Glutamatergic neuron (in vitro differentiated cells): ENCODE results near the gene OVAAL. TPM values are rescaled to one million over a fixed set of nuclear protein-coding genes. Genes with fewer than 3 reads are reported as not detected.
"Not testable (repeated sequence)": the region's sequence is repeated elsewhere in the genome, so short reads cannot be mapped to it uniquely, and the experiment has no call there.

ENCODE experiments used
- DNase-seq: peaks from one replicate; pipeline ENCODE4 v3.0.0; 2022
- H3K27ac Mint-ChIP-seq: one replicate; pipeline ENCODE4 v1.8.0; 2020; ENCODE audit warnings: mild to moderate bottlenecking, mixed read lengths, inconsistent platforms; ENCODE audit not compliant: unreplicated experiment
- H3K27me3 Mint-ChIP-seq: one replicate; pipeline ENCODE4 v1.8.0; 2020; ENCODE audit warnings: mild to moderate bottlenecking, moderate library complexity, mixed read lengths, inconsistent platforms; ENCODE audit not compliant: unreplicated experiment
- H3K36me3 Mint-ChIP-seq: one replicate; pipeline ENCODE4 v1.8.0; 2020; ENCODE audit warnings: mild to moderate bottlenecking, mixed read lengths, inconsistent platforms; ENCODE audit not compliant: unreplicated experiment
- H3K4me1 Mint-ChIP-seq: one replicate; pipeline ENCODE4 v1.8.0; 2020; ENCODE audit warnings: mild to moderate bottlenecking, low read depth, mixed read lengths, inconsistent platforms; ENCODE audit not compliant: unreplicated experiment
- H3K4me3 Mint-ChIP-seq: one replicate; pipeline ENCODE4 v1.8.0; 2020; ENCODE audit warnings: mild to moderate bottlenecking, mixed read lengths, inconsistent platforms; ENCODE audit not compliant: unreplicated experiment
- H3K9me3 Mint-ChIP-seq: one replicate; pipeline ENCODE4 v1.8.0; 2020; ENCODE audit warnings: mild to moderate bottlenecking, moderate library complexity, mixed read lengths, inconsistent platforms; ENCODE audit not compliant: unreplicated experiment
- CTCF ChIP-seq: fragments of 200-600 bp; sonication (generic); IDR thresholded peaks from one replicate; pipeline ENCODE4 v1.5.0; 2021; ENCODE audit not compliant: partially characterized antibody, unreplicated experiment
- total RNA-seq: library from RNA; stranded (reverse); fragmentation: NEBNext Ultra II Directional; extraction: Animal tissue kit (Norgen Biotek cat#: 25700); gene quantifications from one replicate; pipeline ENCODE4 v1.2.1, GENCODE V29; 2021; ENCODE audit not compliant: unreplicated experiment

The OVAAL gene
- total RNA-seq, 1 donor from 2014 or later, result not detected

- DNase-seq, result no peak
- H3K27ac Mint-ChIP-seq, result no peak overlapping the region
- H3K27me3 Mint-ChIP-seq, result no peaks in the 10 kb centered on the region
- H3K4me1 Mint-ChIP-seq, result peaks cover 5% of the 10 kb centered on the region
- no peaks in the 10 kb centered on the region for H3K36me3 Mint-ChIP-seq
- TF ChIP-seq CTCF, result no peak
- no peak overlapping the region for H3K4me3 Mint-ChIP-seq
- H3K9me3 Mint-ChIP-seq, result no peaks in the 10 kb centered on the region
Observed at GRCh38 chr1:180548686-180549317, 10.0 kb upstream of the OVAAL start.

GRCh38 chr1:180549770-180550169 lies 9.0 kb upstream of the OVAAL start:
- not testable (repeated sequence) for H3K9me3 Mint-ChIP-seq, DNase-seq, H3K4me1 Mint-ChIP-seq, H3K27ac Mint-ChIP-seq, H3K27me3 Mint-ChIP-seq, H3K4me3 Mint-ChIP-seq, H3K36me3 Mint-ChIP-seq

- Mint-ChIP-seq H3K27ac (no peak overlapping the region), H3K27me3 (no peaks in the 10 kb centered on the region)
- DNase-seq, result no peak
Observed at GRCh38 chr1:180550241-180550640, 8.5 kb upstream of the OVAAL start.

GRCh38 chr1:180551997-180552396 lies 6.8 kb upstream of the OVAAL start:
- DNase-seq, result no peak
- H3K4me1 Mint-ChIP-seq, result peaks cover 4% of the 10 kb centered on the region
- no peak overlapping the region for H3K4me3 Mint-ChIP-seq
- no peaks in the 10 kb centered on the region for H3K9me3 Mint-ChIP-seq
- no peak overlapping the region for H3K27ac Mint-ChIP-seq
- no peaks in the 10 kb centered on the region for H3K36me3 Mint-ChIP-seq
- no peak for TF ChIP-seq CTCF
- H3K27me3 Mint-ChIP-seq, result no peaks in the 10 kb centered on the region

More at GRCh38 chr1:180550241-180550640, 8.5 kb upstream of the OVAAL start:
- H3K9me3 Mint-ChIP-seq, result no peaks in the 10 kb centered on the region
- peaks cover 5% of the 10 kb centered on the region for H3K4me1 Mint-ChIP-seq
- TF ChIP-seq CTCF, result no peak
- no peak overlapping the region for H3K4me3 Mint-ChIP-seq
- H3K36me3 Mint-ChIP-seq, result no peaks in the 10 kb centered on the region

GRCh38 chr1:180553046-180553445 lies 5.7 kb upstream of the OVAAL start:
- H3K27me3 Mint-ChIP-seq, H3K9me3 Mint-ChIP-seq, H3K36me3 Mint-ChIP-seq, DNase-seq, H3K4me1 Mint-ChIP-seq, H3K4me3 Mint-ChIP-seq, H3K27ac Mint-ChIP-seq: not testable (repeated sequence)

- no peak overlapping the region for H3K27ac Mint-ChIP-seq
- no peak for TF ChIP-seq CTCF
- H3K9me3 Mint-ChIP-seq, result peaks cover 2% of the 10 kb centered on the region
- H3K27me3 Mint-ChIP-seq, result peaks cover 2% of the 10 kb centered on the region
- no peak for DNase-seq
- H3K4me1 Mint-ChIP-seq, result no peaks in the 10 kb centered on the region
- peaks cover 6% of the 10 kb centered on the region for H3K36me3 Mint-ChIP-seq
- no peak overlapping the region for H3K4me3 Mint-ChIP-seq
Observed at GRCh38 chr1:180555411-180555810, 3.4 kb upstream of the OVAAL start.
